Left ventricle myocardium inferior (tissue), 1 donor: ENCODE data around the gene MANF. TPM values are rescaled to one million over a fixed set of nuclear protein-coding genes. Genes with fewer than 3 reads are reported as not detected.

ENCODE experiments used
- DNase-seq: peaks from one replicate; pipeline ENCODE4 v3.0.0-alpha.2; 2020
- H3K27ac ChIP-seq: fragments of 200-600 bp; replicated peaks from 2 replicates; pipeline ENCODE4 v1.8.0; 2021
- H3K27me3 ChIP-seq: fragments of 200-600 bp; 2 replicates; pipeline ENCODE4 v1.8.0; 2021; ENCODE audit warnings: low read depth
- H3K36me3 ChIP-seq: fragments of 200-600 bp; 2 replicates; pipeline ENCODE4 v1.8.0; 2021
- H3K4me1 ChIP-seq: fragments of 200-600 bp; 2 replicates; pipeline ENCODE4 v1.8.0; 2021
- H3K4me3 ChIP-seq: fragments of 200-600 bp; 2 replicates; pipeline ENCODE4 v1.8.0; 2021; ENCODE audit warnings: mild to moderate bottlenecking, moderate library complexity
- H3K9me3 ChIP-seq: fragments of 200-600 bp; replicated peaks from 2 replicates; pipeline ENCODE4 v1.8.0; 2021
- CTCF ChIP-seq: fragments of 200-600 bp; IDR thresholded peaks from 2 replicates; pipeline ENCODE4 v1.8.0; 2021; ENCODE audit warnings: antibody characterized with exemption, mild to moderate bottlenecking, borderline replicate concordance
- intact Hi-C: fragments of 100-400 bp; cut with micrococcal nuclease; formaldehyde crosslinking; loops from one replicate; pipeline ENCODE4 v1.11.0; 2022
- total RNA-seq: library from RNA; stranded (reverse); fragmentation: NEBNext Ultra II Directional; extraction: Animal tissue kit (Norgen Biotek cat#: 25700); gene quantifications from one replicate; pipeline ENCODE4 v1.2.1, GENCODE V29; 2021
- donor health status: DM: no; HTN: yes; CAD: no; lungs with severe emphysema.

Gene MANF
- total RNA-seq, 1 donor from 2014 or later: 48.5 TPM

DNA sequence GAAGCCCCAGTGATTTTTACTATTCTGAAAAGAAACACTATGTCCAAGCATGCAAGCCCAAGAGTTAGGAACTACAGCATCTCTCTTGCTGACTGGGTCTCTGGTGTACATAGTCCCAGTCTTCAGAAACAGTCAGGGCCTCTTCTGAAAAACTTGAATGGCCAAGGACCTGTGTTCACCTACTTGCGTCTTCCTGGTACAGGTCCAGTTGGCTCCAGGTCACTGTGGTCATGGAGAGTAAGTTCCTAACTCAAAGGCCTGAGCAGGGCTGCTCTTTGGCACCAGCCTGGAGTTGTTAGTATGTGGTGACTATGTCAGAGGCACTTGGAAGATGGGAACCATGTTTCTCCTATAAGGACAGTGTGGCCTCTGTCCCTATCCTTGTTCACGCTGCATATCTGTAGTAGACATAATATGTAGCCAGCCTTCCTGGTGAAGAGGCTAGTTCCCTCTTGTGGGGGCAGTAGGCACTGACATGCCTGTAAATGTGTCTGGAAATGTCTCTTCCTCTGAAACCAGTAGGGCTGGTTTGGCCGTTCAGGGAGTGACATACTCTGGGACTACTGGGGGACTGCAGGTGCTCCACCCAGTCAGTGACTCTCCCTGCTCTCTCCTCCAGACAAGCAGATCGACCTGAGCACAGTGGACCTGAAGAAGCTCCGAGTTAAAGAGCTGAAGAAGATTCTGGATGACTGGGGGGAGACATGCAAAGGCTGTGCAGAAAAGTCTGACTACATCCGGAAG, 3.4 kb downstream of the MANF start:
- Histone ChIP-seq H3K27ac (no peak overlapping the region), H3K27me3 (no peaks in the 10 kb centered on the region), H3K4me3 (no peak overlapping the region), H3K36me3 (peaks cover 42% of the 10 kb centered on the region), H3K9me3 (no peaks in the 10 kb centered on the region), H3K4me1 (peaks cover 87% of the 10 kb centered on the region)
- intact Hi-C loops: no loop called here
- DNase-seq: no peak
- no peak for TF ChIP-seq CTCF

- intact Hi-C loops: no loop called here
- no peaks in the 10 kb centered on the region for H3K9me3 ChIP-seq
- TF ChIP-seq CTCF: peak; percentile 82
- H3K36me3 ChIP-seq: peaks cover 53% of the 10 kb centered on the region
- H3K4me3 ChIP-seq: no peak overlapping the region
- H3K27ac ChIP-seq: peak overlapping the region; percentile 91
- peak; percentile 50 for DNase-seq
- H3K4me1 ChIP-seq: peaks cover 87% of the 10 kb centered on the region
- no peaks in the 10 kb centered on the region for H3K27me3 ChIP-seq
Measured at GRCh38 chr3:51389423-51390183, 4.5 kb downstream of the MANF start.

DNA sequence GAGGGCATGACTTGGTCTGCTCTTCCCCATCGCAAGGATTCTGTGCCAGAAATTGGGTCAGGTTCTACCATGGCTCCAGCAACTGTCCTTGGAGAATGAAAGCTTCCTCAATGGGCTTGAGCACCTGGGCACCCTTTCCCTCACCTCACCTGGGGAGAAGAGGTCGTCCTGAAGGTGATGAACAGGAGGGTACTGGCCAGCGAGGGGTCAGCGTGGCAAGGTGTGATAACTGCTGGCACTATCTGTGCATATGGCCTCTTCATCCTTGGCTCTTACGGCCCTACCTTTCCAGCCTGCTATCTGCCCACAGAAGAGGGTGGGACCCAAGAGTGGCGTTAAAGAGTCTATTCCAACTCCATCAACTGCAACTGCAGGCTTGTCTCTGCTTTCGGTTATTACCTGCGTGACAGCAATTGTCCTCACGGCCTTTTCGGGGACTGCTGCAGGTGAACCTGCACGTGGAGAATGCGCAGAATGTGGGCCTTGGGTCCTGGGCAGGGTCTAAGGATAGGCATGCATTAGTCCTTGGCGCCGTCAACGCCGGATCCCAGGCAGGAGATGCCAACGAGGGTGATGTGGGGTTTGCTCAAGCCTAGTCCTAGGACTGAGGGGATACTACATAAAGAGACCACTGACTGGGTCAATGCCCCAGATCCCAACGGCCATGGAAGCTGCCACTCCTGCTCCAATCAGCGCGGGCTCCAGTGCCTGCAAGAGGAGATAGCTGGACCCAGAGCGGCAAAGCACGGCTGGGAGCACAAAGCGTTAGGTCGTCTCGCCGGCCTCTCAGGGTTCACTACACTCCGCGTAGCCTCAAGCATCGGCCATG, 5.4 kb downstream of the MANF start:
- H3K36me3 ChIP-seq: peaks cover 62% of the 10 kb centered on the region
- peaks cover 90% of the 10 kb centered on the region for H3K4me1 ChIP-seq
- H3K27me3 ChIP-seq: no peaks in the 10 kb centered on the region
- intact Hi-C loops: no loop called here
- DNase-seq: no peak
- H3K27ac ChIP-seq: peak overlapping the region; percentile 91
- TF ChIP-seq CTCF: no peak
- H3K9me3 ChIP-seq: no peaks in the 10 kb centered on the region
- peak overlapping the region; percentile 74 for H3K4me3 ChIP-seq

GRCh38 chr3:51391075-51391565, 6.0 kb downstream of the MANF start, which contains the start of gene RBM15B:
RBM15B (plus strand) TSS chr3:51391285; CDS start chr3:51391400, 115 bp downstream.
- Histone ChIP-seq H3K27me3 (no peaks in the 10 kb centered on the region), H3K9me3 (no peaks in the 10 kb centered on the region), H3K4me1 (peaks cover 90% of the 10 kb centered on the region), H3K27ac (peak within 1 kb of the TSS; percentile 91), H3K4me3 (peak within 1 kb of the TSS; percentile 74), H3K36me3 (peaks cover 68% of the 10 kb centered on the region)
- DNase-seq: peak; percentile 98
- peak; percentile 92 for TF ChIP-seq CTCF
- intact Hi-C loops: no loop called here
